Astrocyte (in vitro differentiated cells and primary cell): ENCODE measurements around the gene FSTL4. TPM values are rescaled to one million over a fixed set of nuclear protein-coding genes. Genes with fewer than 3 reads are reported as not detected.

Experiments used
- DNase-seq: peaks from one replicate; pipeline ENCODE4 v3.0.0-alpha.2; 2010; ENCODE audit warnings: low read depth
- FAIRE-seq: peaks from 2 replicates; lab custom pipeline; 2011; peaks lifted over from hg19 to GRCh38; lab: Jason Lieb, UNC
- H2AFZ ChIP-seq: 2 replicates; pipeline ENCODE4 v1.6.0; 2012; ENCODE audit warnings: low read depth, low read length, inconsistent platforms
- H3K27ac ChIP-seq: 2 replicates; pipeline ENCODE4 v1.5.1; 2011; ENCODE audit warnings: low read depth, low read length, inconsistent platforms
- H3K27me3 ChIP-seq: 2 replicates; pipeline ENCODE4 v1.6.0; 2011; ENCODE audit warnings: low read length, inconsistent platforms; ENCODE audit not compliant: insufficient read depth
- H3K36me3 ChIP-seq: 2 replicates; pipeline ENCODE4 v1.5.1; 2011; ENCODE audit warnings: low read length, inconsistent platforms; ENCODE audit not compliant: insufficient read depth
- H3K4me1 ChIP-seq: 2 replicates; pipeline ENCODE4 v1.5.1; 2011; ENCODE audit warnings: low read length, inconsistent platforms; ENCODE audit not compliant: insufficient read depth
- H3K4me2 ChIP-seq: 2 replicates; pipeline ENCODE4 v1.6.0; 2012; ENCODE audit warnings: low read length, inconsistent platforms
- H3K4me3 ChIP-seq: 2 replicates; pipeline ENCODE4 v1.5.1; 2011; ENCODE audit warnings: low read depth, mild to moderate bottlenecking, low read length, inconsistent platforms; ENCODE audit not compliant: insufficient read depth
- H3K79me2 ChIP-seq: 2 replicates; pipeline ENCODE4 v1.6.0; 2012; ENCODE audit warnings: mild to moderate bottlenecking, low read length, inconsistent platforms; ENCODE audit not compliant: insufficient read depth
- H3K9ac ChIP-seq: 2 replicates; pipeline ENCODE4 v1.6.0; 2012; ENCODE audit warnings: mild to moderate bottlenecking, low read length, inconsistent platforms
- H3K9me3 ChIP-seq: 2 replicates; pipeline ENCODE4 v1.5.1; 2012; ENCODE audit warnings: low read depth, mild to moderate bottlenecking, low read length, inconsistent platforms; ENCODE audit not compliant: insufficient read depth
- H4K20me1 ChIP-seq: 2 replicates; pipeline ENCODE4 v1.6.0; 2012; ENCODE audit warnings: low read length, inconsistent platforms; ENCODE audit not compliant: insufficient read depth
- H3K27ac Mint-ChIP-seq: one replicate; pipeline ENCODE4 v1.8.0; 2021; ENCODE audit warnings: mild to moderate bottlenecking, mixed read lengths; ENCODE audit not compliant: unreplicated experiment
- H3K27me3 Mint-ChIP-seq: one replicate; pipeline ENCODE4 v1.8.0; 2021; ENCODE audit warnings: low read depth, mixed read lengths; ENCODE audit not compliant: unreplicated experiment
- H3K36me3 Mint-ChIP-seq: one replicate; pipeline ENCODE4 v1.8.0; 2021; ENCODE audit warnings: low read depth, mixed read lengths; ENCODE audit not compliant: unreplicated experiment
- H3K4me1 Mint-ChIP-seq: one replicate; pipeline ENCODE4 v1.8.0; 2021; ENCODE audit warnings: low read depth, mixed read lengths; ENCODE audit not compliant: unreplicated experiment
- H3K4me3 Mint-ChIP-seq: one replicate; pipeline ENCODE4 v1.8.0; 2021; ENCODE audit warnings: mild to moderate bottlenecking, moderate library complexity, mixed read lengths; ENCODE audit not compliant: unreplicated experiment
- H3K9me3 Mint-ChIP-seq: one replicate; pipeline ENCODE4 v1.8.0; 2021; ENCODE audit warnings: mild to moderate bottlenecking, mixed read lengths; ENCODE audit not compliant: unreplicated experiment
- CTCF ChIP-seq: IDR thresholded peaks from 2 replicates; pipeline ENCODE4 v1.5.1; 2011; ENCODE audit warnings: low read depth, mild to moderate bottlenecking, inconsistent platforms, low read length, moderate library complexity; ENCODE audit not compliant: insufficient read depth
- EZH2 ChIP-seq: IDR thresholded peaks from 2 replicates; pipeline ENCODE4 v1.6.1; 2012; ENCODE audit warnings: mild to moderate bottlenecking, low read length, inconsistent platforms; ENCODE audit not compliant: insufficient read depth
- total RNA-seq: library from RNA; stranded (reverse); gene quantifications from 2 replicates; pipeline ENCODE4 v1.2.1, GENCODE V29; 2021

The FSTL4 gene
- total RNA-seq, 1 donor from 2014 or later, result not detected

- no peaks in the 10 kb centered on the region for H3K36me3 Mint-ChIP-seq
- no peak overlapping the region for H3K4me3 Mint-ChIP-seq
Measured at GRCh38 chr5:133618141-133618540, 5.8 kb upstream of the FSTL4 start.

GRCh38 chr5:133613743-133614142 lies 1.4 kb upstream of the FSTL4 start:
- no peak for DNase-seq
- Histone ChIP-seq H3K79me2 (no peaks in the 10 kb centered on the region), H3K9ac (no peak overlapping the region), H3K27ac (no peak overlapping the region), H3K4me3 (no peak overlapping the region), H2AFZ (no peak overlapping the region), H3K27me3 (peaks cover 57% of the 10 kb centered on the region), H3K9me3 (no peaks in the 10 kb centered on the region), H3K4me2 (no peak overlapping the region), H3K4me1 (peaks cover 7% of the 10 kb centered on the region), H3K36me3 (no peaks in the 10 kb centered on the region), H4K20me1 (no peaks in the 10 kb centered on the region)
- no peak for FAIRE-seq
- H3K4me1 Mint-ChIP-seq, result peaks cover 2% of the 10 kb centered on the region
- H3K27me3 Mint-ChIP-seq, result peaks cover 74% of the 10 kb centered on the region
- H3K27ac Mint-ChIP-seq, result no peak overlapping the region
- H3K9me3 Mint-ChIP-seq, result no peaks in the 10 kb centered on the region
- H3K36me3 Mint-ChIP-seq, result no peaks in the 10 kb centered on the region
- no peak for TF ChIP-seq EZH2
- H3K4me3 Mint-ChIP-seq, result no peak overlapping the region

More at GRCh38 chr5:133618141-133618540, 5.8 kb upstream of the FSTL4 start:
- FAIRE-seq (no peak), DNase-seq (no peak)
- H3K4me2 ChIP-seq, result no peak overlapping the region
- no peaks in the 10 kb centered on the region for H3K9me3 ChIP-seq
- H3K4me1 ChIP-seq, result no peaks in the 10 kb centered on the region
- H2AFZ ChIP-seq, result no peak overlapping the region
- H3K27me3 ChIP-seq, result peaks cover 27% of the 10 kb centered on the region
- no peak overlapping the region for H3K27ac ChIP-seq
- H3K79me2 ChIP-seq, result no peaks in the 10 kb centered on the region
- no peak overlapping the region for H3K9ac ChIP-seq
- H3K36me3 ChIP-seq, result no peaks in the 10 kb centered on the region
- H4K20me1 ChIP-seq, result no peaks in the 10 kb centered on the region
- H3K4me1 Mint-ChIP-seq, result no peaks in the 10 kb centered on the region
- H3K9me3 Mint-ChIP-seq, result no peaks in the 10 kb centered on the region
- TF ChIP-seq EZH2, result no peak
- no peak for TF ChIP-seq CTCF
- H3K4me3 ChIP-seq, result no peak overlapping the region
- H3K27ac Mint-ChIP-seq, result no peak overlapping the region
- H3K27me3 Mint-ChIP-seq, result peaks cover 61% of the 10 kb centered on the region

GRCh38 chr5:133613184-133613583 lies 843 bp upstream of the FSTL4 start:
- TF ChIP-seq EZH2, result no peak
- TF ChIP-seq CTCF, result no peak
- H3K27me3 Mint-ChIP-seq, result peaks cover 74% of the 10 kb centered on the region
- H3K36me3 ChIP-seq, result no peaks in the 10 kb centered on the region
- H3K4me3 ChIP-seq, result no peak overlapping the region
- peaks cover 7% of the 10 kb centered on the region for H3K4me1 ChIP-seq
- no peaks in the 10 kb centered on the region for H3K36me3 Mint-ChIP-seq
- H3K9me3 Mint-ChIP-seq, result no peaks in the 10 kb centered on the region
- no peaks in the 10 kb centered on the region for H3K9me3 ChIP-seq
- H3K27ac ChIP-seq, result no peak overlapping the region
- no peak overlapping the region for H3K4me2 ChIP-seq
- FAIRE-seq, result no peak
- no peak for DNase-seq
- H4K20me1 ChIP-seq, result no peaks in the 10 kb centered on the region
- H3K4me1 Mint-ChIP-seq, result peaks cover 2% of the 10 kb centered on the region
- no peak overlapping the region for H3K27ac Mint-ChIP-seq
- H2AFZ ChIP-seq, result no peak overlapping the region
- no peak overlapping the region for H3K9ac ChIP-seq
- peaks cover 54% of the 10 kb centered on the region for H3K27me3 ChIP-seq
- peak overlapping the region; percentile 64 for H3K4me3 Mint-ChIP-seq
- H3K79me2 ChIP-seq, result no peaks in the 10 kb centered on the region
